Fibroblast of mammary gland (primary cell): Measurements from ENCODE around the gene MDH2.
"Not testable (repeated sequence)": the region's sequence is repeated elsewhere in the genome, so short reads cannot be mapped to it uniquely, and the experiment has no call there.

Experiments
- DNase-seq: peaks from one replicate; pipeline ENCODE4 v3.0.0-alpha.2; 2010; ENCODE audit warnings: low read depth
- H3K4me3 ChIP-seq: 2 replicates; pipeline ENCODE4 v1.5.1; 2011; ENCODE audit warnings: low read depth, mild to moderate bottlenecking, low read length, moderate library complexity; ENCODE audit not compliant: control insufficient read depth
- CTCF ChIP-seq: conservative IDR thresholded peaks from 2 replicates; pipeline ENCODE4 v1.5.1; 2011; ENCODE audit warnings: low read depth, low read length, inconsistent platforms; ENCODE audit not compliant: control insufficient read depth, insufficient read depth

MDH2 gene

GRCh38 chr7:76080204-76080603, 32.3 kb downstream of the MDH2 start:
- no peak for DNase-seq
- H3K4me3 ChIP-seq, result no peak overlapping the region
- TF ChIP-seq CTCF, result no peak

GRCh38 chr7:76084115-76084514, 36.2 kb downstream of the MDH2 start:
- not testable (repeated sequence) for H3K4me3 ChIP-seq, DNase-seq

GRCh38 chr7:76086070-76086469, 38.2 kb downstream of the MDH2 start:
- peak; percentile 72 for DNase-seq
- no peak for TF ChIP-seq CTCF
- no peak overlapping the region for H3K4me3 ChIP-seq

GRCh38 chr7:76087362-76087791, 39.5 kb downstream of the MDH2 start:
- peak; percentile 91 for DNase-seq

GRCh38 chr7:76089865-76090475, 42.1 kb downstream of the MDH2 start:
- TF ChIP-seq CTCF, result no peak
- DNase-seq, result peak; percentile 46
- H3K4me3 ChIP-seq, result no peak overlapping the region

More at GRCh38 chr7:76087362-76087791, 39.5 kb downstream of the MDH2 start:
- not testable (repeated sequence) for H3K4me3 ChIP-seq

- no peak for TF ChIP-seq CTCF
- H3K4me3 ChIP-seq, result no peak overlapping the region
- no peak for DNase-seq
These were observed 43.6 kb downstream of the MDH2 start for GRCh38 chr7:76091506-76091905.

GRCh38 chr7:76093531-76093930, 45.6 kb downstream of the MDH2 start:
- H3K4me3 ChIP-seq, result not testable (repeated sequence)
- DNase-seq, result peak; percentile 50

GRCh38 chr7:76094326-76094725, 46.4 kb downstream of the MDH2 start:
- H3K4me3 ChIP-seq, DNase-seq: not testable (repeated sequence)

GRCh38 chr7:76095908-76096307, 48.0 kb downstream of the MDH2 start:
- TF ChIP-seq CTCF, result no peak
- no peak for DNase-seq
- no peak overlapping the region for H3K4me3 ChIP-seq

GRCh38 chr7:76101693-76102437, 54.0 kb downstream of the MDH2 start:
- not testable (repeated sequence) for DNase-seq, H3K4me3 ChIP-seq

GRCh38 chr7:76103788-76104187, 55.9 kb downstream of the MDH2 start:
- DNase-seq, result not testable (repeated sequence)

GRCh38 chr7:76106130-76106529, 58.2 kb downstream of the MDH2 start:
- DNase-seq, H3K4me3 ChIP-seq: not testable (repeated sequence)

More at GRCh38 chr7:76103788-76104187, 55.9 kb downstream of the MDH2 start:
- H3K4me3 ChIP-seq, result not testable (repeated sequence)
